Measurements from ENCODE around the gene P3H3.

- TF ChIP-seq CTCF (IDR thresholded peaks at IDR 0.05; ENCODE audit: low read depth, low read length), result no peak
- TF ChIP-seq EZH2phosphoT487 (IDR thresholded peaks at IDR 0.05; ENCODE audit: low read depth), result no peak
Observed at GRCh38 chr12:6858799-6859198, 30.6 kb downstream of the P3H3 start.

Data from OCI-LY3 (cell line).